ENCODE results near the gene MVB12B.

The MVB12B gene

GRCh38 chr9:126363847-126364671, 37.4 kb downstream of the MVB12B start:
- DNase-seq (ENCODE audit: low read depth): no peak

GRCh38 chr9:126365780-126366179, 39.2 kb downstream of the MVB12B start:
- no peak for DNase-seq (ENCODE audit: low read depth)

- no peak for DNase-seq (ENCODE audit: low read depth)
These were observed 39.9 kb downstream of the MVB12B start for GRCh38 chr9:126366366-126367011.

- DNase-seq (ENCODE audit: low read depth): no peak
These were observed 40.5 kb downstream of the MVB12B start for GRCh38 chr9:126367139-126367538.

- no peak for DNase-seq (ENCODE audit: low read depth)
These were observed 41.0 kb downstream of the MVB12B start for GRCh38 chr9:126367616-126368015.

- no peak for DNase-seq (ENCODE audit: low read depth)
These were observed 41.4 kb downstream of the MVB12B start for GRCh38 chr9:126368020-126368419.

- no peak for DNase-seq (ENCODE audit: low read depth)
These were observed 44.6 kb downstream of the MVB12B start for GRCh38 chr9:126371007-126371870.

GRCh38 chr9:126372716-126373115, 46.1 kb downstream of the MVB12B start:
- DNase-seq (ENCODE audit: low read depth): no peak

- DNase-seq (ENCODE audit: low read depth): no peak
These were observed 46.6 kb downstream of the MVB12B start for GRCh38 chr9:126373241-126373640.

- no peak for DNase-seq (ENCODE audit: low read depth)
These were observed 47.7 kb downstream of the MVB12B start for GRCh38 chr9:126374366-126374781.

- DNase-seq (ENCODE audit: low read depth): no peak
These were observed 48.8 kb downstream of the MVB12B start for GRCh38 chr9:126375386-126375785.

- no peak for DNase-seq (ENCODE audit: low read depth)
These were observed 49.9 kb downstream of the MVB12B start for GRCh38 chr9:126376311-126377175.

- DNase-seq (ENCODE audit: low read depth): no peak
These were observed 50.5 kb downstream of the MVB12B start for GRCh38 chr9:126377176-126377509.

GRCh38 chr9:126377536-126377935, 50.9 kb downstream of the MVB12B start:
- DNase-seq (ENCODE audit: low read depth): no peak

- no peak for DNase-seq (ENCODE audit: low read depth)
These were observed 52.1 kb downstream of the MVB12B start for GRCh38 chr9:126378761-126379160.

- DNase-seq (ENCODE audit: low read depth): no peak
These were observed 53.2 kb downstream of the MVB12B start for GRCh38 chr9:126379661-126380360.

- DNase-seq (ENCODE audit: low read depth): no peak
These were observed 53.8 kb downstream of the MVB12B start for GRCh38 chr9:126380447-126380846.

- no peak for DNase-seq (ENCODE audit: low read depth)
These were observed 54.6 kb downstream of the MVB12B start for GRCh38 chr9:126381195-126381594.

- DNase-seq (ENCODE audit: low read depth): no peak
These were observed 56.9 kb downstream of the MVB12B start for GRCh38 chr9:126383406-126384046.

GRCh38 chr9:126384926-126385325, 58.3 kb downstream of the MVB12B start:
- no peak for DNase-seq (ENCODE audit: low read depth)

GRCh38 chr9:126386088-126386487, 59.5 kb downstream of the MVB12B start:
- no peak for DNase-seq (ENCODE audit: low read depth)

Data from activated gamma-delta T cell treated with anti-CD3 and anti-CD28 coated beads, Interleukin-2, amount 50 U/mL, for 16 hours (primary cell).